HEK293 (cell line): Measurements from ENCODE around the gene GPN1.
"Not testable (repeated sequence)": the region's sequence is repeated elsewhere in the genome, so short reads cannot be mapped to it uniquely, and the experiment has no call there.

ENCODE experiments used
- CTCF ChIA-PET: fragments of 350-600 bp; formaldehyde crosslinking; extraction: SDS; loops from one replicate; lab custom pipeline; 2021; ENCODE audit warnings: antibody characterized with exemption; lab: Yijun Ruan, JAX
- POLR2A ChIA-PET: fragments of 300-600 bp; formaldehyde crosslinking; extraction: SDS; loops from one replicate; lab custom pipeline; 2020; ENCODE audit warnings: antibody characterized with exemption, inconsistent platforms; lab: Yijun Ruan, JAX
- H3K27ac ChIP-seq: fragments of 200-500 bp; sonication (Bioruptor generic); 2 replicates; pipeline ENCODE4 v1.5.1; 2014; ENCODE audit warnings: low read depth, low read length, control low read depth, inconsistent platforms; ENCODE audit errors: extremely low read depth
- H3K36me3 ChIP-seq, 2 experiments: fragments of 200-500 bp in 1 of 2; sonication (Bioruptor generic) in 1 of 2; 1 replicate in 1 of 2; 2 replicates in 1 of 2; pipeline ENCODE4 v1.5.1; 2014 to 2017; ENCODE audit warnings: inconsistent platforms in 2 of 2, low read length in 2 of 2; ENCODE audit not compliant: control insufficient read depth in 2 of 2, insufficient read depth in 1 of 2
- H3K4me1 ChIP-seq: fragments of 200-500 bp; sonication (Bioruptor generic); 2 replicates; pipeline ENCODE4 v1.5.1; 2014; ENCODE audit warnings: mild to moderate bottlenecking, low read length, inconsistent platforms; ENCODE audit not compliant: control insufficient read depth, insufficient read depth
- H3K4me3 ChIP-seq: 2 replicates; pipeline ENCODE4 v1.5.1; 2011; ENCODE audit warnings: low read depth, mild to moderate bottlenecking, control low read depth, low read length, moderate library complexity
- H3K9me3 ChIP-seq: fragments of 200-500 bp; sonication (Bioruptor generic); 2 replicates; pipeline ENCODE4 v1.5.1; 2014; ENCODE audit warnings: low read depth, low read length, inconsistent platforms; ENCODE audit not compliant: control insufficient read depth, insufficient read depth
- FEZF1 ChIP-seq: fragments of 450-650 bp; formaldehyde crosslinking; IDR thresholded peaks from 2 replicates; pipeline ENCODE4 v1.5.1; 2016; ENCODE audit warnings: missing biosample characterization, missing genetic modification characterization
- GLIS1 ChIP-seq: fragments of 450-650 bp; formaldehyde crosslinking; IDR thresholded peaks from 2 replicates; pipeline ENCODE4 v1.5.1; 2016; ENCODE audit warnings: missing biosample characterization, missing genetic modification characterization
- MEIS1 ChIP-seq: sonication (generic); formaldehyde crosslinking; IDR thresholded peaks from 2 replicates; pipeline ENCODE4 v1.8.1; 2022; ENCODE audit warnings: missing genetic modification reagents, mild to moderate bottlenecking, borderline replicate concordance
- PRDM1 ChIP-seq: fragments of 450-650 bp; formaldehyde crosslinking; IDR thresholded peaks from 2 replicates; pipeline ENCODE4; 2016; ENCODE audit warnings: missing biosample characterization, missing genetic modification characterization
- REPIN1 ChIP-seq: fragments of 450-650 bp; formaldehyde crosslinking; IDR thresholded peaks from 2 replicates; pipeline ENCODE4 v1.5.1; 2017; ENCODE audit warnings: missing biosample characterization, missing genetic modification characterization, low read depth
- ZBTB17 ChIP-seq: fragments of 450-650 bp; formaldehyde crosslinking; IDR thresholded peaks from 2 replicates; pipeline ENCODE4 v1.5.1; 2016; ENCODE audit warnings: missing biosample characterization, missing genetic modification characterization
- ZNF112 ChIP-seq: fragments of 450-650 bp; formaldehyde crosslinking; IDR thresholded peaks from 2 replicates; pipeline ENCODE4 v1.5.0; 2017; ENCODE audit warnings: missing biosample characterization, missing genetic modification characterization
- ZNF174 ChIP-seq: fragments of 450-650 bp; formaldehyde crosslinking; IDR thresholded peaks from 2 replicates; pipeline ENCODE4 v1.5.0; 2017; ENCODE audit warnings: missing biosample characterization, mild to moderate bottlenecking, missing genetic modification characterization
- ZNF19 ChIP-seq: fragments of 450-650 bp; formaldehyde crosslinking; IDR thresholded peaks from 2 replicates; pipeline ENCODE4; 2016; ENCODE audit warnings: missing biosample characterization, missing genetic modification characterization, low read depth
- ZNF366 ChIP-seq: fragments of 450-650 bp; formaldehyde crosslinking; conservative IDR thresholded peaks from 2 replicates; pipeline ENCODE4 v1.5.1; 2016; ENCODE audit warnings: missing biosample characterization, missing genetic modification characterization
- ZNF426 ChIP-seq: fragments of 450-650 bp; formaldehyde crosslinking; IDR thresholded peaks from 2 replicates; pipeline ENCODE4 v1.5.1; 2017; ENCODE audit warnings: missing biosample characterization, missing genetic modification characterization, mild to moderate bottlenecking, inconsistent platforms, moderate library complexity
- ZNF544 ChIP-seq: fragments of 450-650 bp; formaldehyde crosslinking; IDR thresholded peaks from 2 replicates; pipeline ENCODE4 v1.5.0; 2017; ENCODE audit warnings: missing biosample characterization, missing genetic modification characterization
- ZNF600 ChIP-seq: fragments of 450-650 bp; formaldehyde crosslinking; IDR thresholded peaks from 2 replicates; pipeline ENCODE4 v1.5.1; 2016; ENCODE audit warnings: missing biosample characterization, missing genetic modification characterization
- ZNF629 ChIP-seq: fragments of 450-650 bp; formaldehyde crosslinking; IDR thresholded peaks from 2 replicates; pipeline ENCODE4 v1.5.1; 2017; ENCODE audit warnings: missing biosample characterization, missing genetic modification characterization
- TF ChIP-seq, protein P1 (sequence below): fragments of 450-650 bp; formaldehyde crosslinking; IDR thresholded peaks from 2 replicates; pipeline ENCODE4 v1.5.1; 2017; ENCODE audit warnings: missing biosample characterization, missing genetic modification characterization
- TF ChIP-seq, protein P2 (sequence below): fragments of 450-650 bp; formaldehyde crosslinking; IDR thresholded peaks from 2 replicates; pipeline ENCODE4 v1.5.1; 2016; ENCODE audit warnings: missing biosample characterization, missing genetic modification characterization
- TF ChIP-seq, protein P3 (sequence below): fragments of 450-650 bp; formaldehyde crosslinking; IDR thresholded peaks from 2 replicates; pipeline ENCODE4 v1.5.1; 2016; ENCODE audit warnings: missing biosample characterization, missing genetic modification characterization
- TF ChIP-seq, protein P4 (sequence below): fragments of 450-650 bp; formaldehyde crosslinking; IDR thresholded peaks from 2 replicates; pipeline ENCODE4 v1.5.1; 2016; ENCODE audit warnings: missing biosample characterization, missing genetic modification characterization
- TF ChIP-seq, protein P5 (sequence below): fragments of 450-650 bp; formaldehyde crosslinking; optimal IDR thresholded peaks from 2 replicates; pipeline ENCODE3; 2016; ENCODE audit warnings: missing biosample characterization, mild to moderate bottlenecking, missing genetic modification characterization

GPN1 gene

DNA sequence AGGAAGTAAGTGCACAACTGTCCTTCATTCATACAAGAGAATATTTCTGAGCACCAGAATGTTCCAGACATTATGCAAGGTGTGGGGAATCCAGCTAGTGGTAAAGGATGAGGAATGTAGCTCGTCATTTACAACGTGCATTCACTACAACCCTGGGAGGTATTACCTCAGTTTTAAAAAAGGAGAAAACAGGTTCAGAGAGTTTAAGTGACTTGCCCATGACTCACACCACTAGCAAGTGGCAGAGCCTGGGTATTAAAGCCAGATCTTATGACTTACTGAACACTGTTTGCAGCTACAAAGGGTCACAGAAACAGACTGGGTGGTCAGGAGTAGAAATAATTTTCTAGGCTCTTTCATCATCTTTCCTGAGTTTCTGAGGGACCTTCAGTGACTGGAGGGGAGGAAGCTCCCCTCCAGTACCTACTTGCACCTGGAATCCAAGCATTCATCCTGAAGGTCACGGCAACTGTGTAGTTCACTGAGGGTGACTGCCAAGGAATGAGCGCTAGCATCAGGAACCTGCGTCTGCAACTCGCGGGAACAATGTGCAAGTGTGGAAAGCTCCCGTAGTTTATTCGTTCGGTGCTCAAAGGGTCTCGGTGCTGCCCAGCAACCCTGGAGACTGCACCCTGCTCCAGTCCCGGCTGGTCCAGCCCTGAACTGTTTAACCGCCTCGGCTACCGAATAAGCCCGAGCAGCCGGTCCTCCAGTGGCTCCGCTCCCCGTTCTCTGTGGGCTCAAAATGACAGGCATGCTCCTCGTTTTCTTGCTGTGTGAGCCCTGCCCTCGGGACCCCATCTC, 685 bp upstream of the GPN1 start:
- Histone ChIP-seq H3K4me3 (peak overlapping the region; percentile 55), H3K36me3 (peaks cover 34 to 38% of the 10 kb centered on the region in 2 experiments), H3K27ac (peak overlapping the region; percentile 25; the same call in 1 of the 2 replicates), H3K4me1 (0 out of 2 replicates have a peak, but pooled peaks cover 2% of the 10 kb centered on the region), H3K9me3 (no peaks in the 10 kb centered on the region)
- no peak for TF ChIP-seq ZNF426 (tag by site-specific recombination)
- TF ChIP-seq FEZF1: 0 out of 2 replicates have a peak, but pooled peaks have one; percentile 12
- TF ChIP-seq ZNF19 (tag by site-specific recombination): no peak
- TF ChIP-seq ZNF174 (tag by site-specific recombination): no peak
- peak; percentile 36; the same call in 1 of the 2 replicates for TF ChIP-seq ZNF366 (tag by site-specific recombination)
- peak; percentile 68 for TF ChIP-seq PRDM1 (tag by site-specific recombination)
- TF ChIP-seq, protein P1, sequence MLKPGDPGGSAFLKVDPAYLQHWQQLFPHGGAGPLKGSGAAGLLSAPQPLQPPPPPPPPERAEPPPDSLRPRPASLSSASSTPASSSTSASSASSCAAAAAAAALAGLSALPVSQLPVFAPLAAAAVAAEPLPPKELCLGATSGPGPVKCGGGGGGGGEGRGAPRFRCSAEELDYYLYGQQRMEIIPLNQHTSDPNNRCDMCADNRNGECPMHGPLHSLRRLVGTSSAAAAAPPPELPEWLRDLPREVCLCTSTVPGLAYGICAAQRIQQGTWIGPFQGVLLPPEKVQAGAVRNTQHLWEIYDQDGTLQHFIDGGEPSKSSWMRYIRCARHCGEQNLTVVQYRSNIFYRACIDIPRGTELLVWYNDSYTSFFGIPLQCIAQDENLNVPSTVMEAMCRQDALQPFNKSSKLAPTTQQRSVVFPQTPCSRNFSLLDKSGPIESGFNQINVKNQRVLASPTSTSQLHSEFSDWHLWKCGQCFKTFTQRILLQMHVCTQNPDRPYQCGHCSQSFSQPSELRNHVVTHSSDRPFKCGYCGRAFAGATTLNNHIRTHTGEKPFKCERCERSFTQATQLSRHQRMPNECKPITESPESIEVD (tag by site-specific recombination): 0 out of 2 replicates have a peak, but pooled peaks have one; percentile 6
- peak; percentile 47 for TF ChIP-seq ZNF600
- peak; percentile 48 for TF ChIP-seq ZNF629
- no peak for TF ChIP-seq REPIN1 (tag by site-specific recombination)
- TF ChIP-seq, protein P2, sequence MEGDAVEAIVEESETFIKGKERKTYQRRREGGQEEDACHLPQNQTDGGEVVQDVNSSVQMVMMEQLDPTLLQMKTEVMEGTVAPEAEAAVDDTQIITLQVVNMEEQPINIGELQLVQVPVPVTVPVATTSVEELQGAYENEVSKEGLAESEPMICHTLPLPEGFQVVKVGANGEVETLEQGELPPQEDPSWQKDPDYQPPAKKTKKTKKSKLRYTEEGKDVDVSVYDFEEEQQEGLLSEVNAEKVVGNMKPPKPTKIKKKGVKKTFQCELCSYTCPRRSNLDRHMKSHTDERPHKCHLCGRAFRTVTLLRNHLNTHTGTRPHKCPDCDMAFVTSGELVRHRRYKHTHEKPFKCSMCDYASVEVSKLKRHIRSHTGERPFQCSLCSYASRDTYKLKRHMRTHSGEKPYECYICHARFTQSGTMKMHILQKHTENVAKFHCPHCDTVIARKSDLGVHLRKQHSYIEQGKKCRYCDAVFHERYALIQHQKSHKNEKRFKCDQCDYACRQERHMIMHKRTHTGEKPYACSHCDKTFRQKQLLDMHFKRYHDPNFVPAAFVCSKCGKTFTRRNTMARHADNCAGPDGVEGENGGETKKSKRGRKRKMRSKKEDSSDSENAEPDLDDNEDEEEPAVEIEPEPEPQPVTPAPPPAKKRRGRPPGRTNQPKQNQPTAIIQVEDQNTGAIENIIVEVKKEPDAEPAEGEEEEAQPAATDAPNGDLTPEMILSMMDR (tag by site-specific recombination): no peak
- peak; percentile 71 for TF ChIP-seq GLIS1 (tag by site-specific recombination)
- ChIA-PET CTCF (interaction anchor here (0.6 to 0.7 kb wide), 3 partner anchors 54 to 1962 kb away, joined by 3 read pairs; partner anchors contain the start of gene NRBP1), POLR2A (interaction anchor here (1.0 to 3.6 kb wide), 7 partner anchors 27 to 577 kb away, joined by 3 to 19 read pairs (median 4); partner anchors contain the start of genes AGBL5, NRBP1, PPM1G and SLC4A1AP)

DNA sequence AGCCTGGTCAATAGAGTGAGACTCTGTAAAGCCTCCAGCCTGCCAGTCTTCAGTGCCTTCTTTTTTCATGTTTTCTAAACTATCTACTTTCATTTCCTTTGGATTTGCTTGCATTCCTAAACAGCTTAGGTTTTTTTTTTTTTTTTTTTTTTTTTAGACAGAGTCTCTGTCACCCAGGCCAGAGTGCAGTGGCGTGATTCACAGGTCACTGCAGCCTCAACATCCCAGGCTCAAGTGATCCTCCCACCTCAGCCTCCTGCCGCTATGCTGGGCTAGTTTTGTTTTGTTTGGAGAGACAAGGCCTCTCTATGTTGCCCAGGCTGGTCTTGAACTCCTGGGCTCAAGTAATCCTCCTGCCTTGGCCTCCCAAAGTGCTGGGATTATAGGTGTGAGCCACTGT, 1.4 kb downstream of the GPN1 start:
- peaks cover 38 to 46% of the 10 kb centered on the region in 2 experiments for H3K36me3 ChIP-seq
- not testable (repeated sequence) for H3K4me3 ChIP-seq
- CTCF ChIA-PET: interaction anchor here (0.6 to 1.0 kb wide), 4 partner anchors 21 to 568 kb away, joined by 3 read pairs; no protein-coding TSS in a partner anchor
- TF ChIP-seq, protein P3, sequence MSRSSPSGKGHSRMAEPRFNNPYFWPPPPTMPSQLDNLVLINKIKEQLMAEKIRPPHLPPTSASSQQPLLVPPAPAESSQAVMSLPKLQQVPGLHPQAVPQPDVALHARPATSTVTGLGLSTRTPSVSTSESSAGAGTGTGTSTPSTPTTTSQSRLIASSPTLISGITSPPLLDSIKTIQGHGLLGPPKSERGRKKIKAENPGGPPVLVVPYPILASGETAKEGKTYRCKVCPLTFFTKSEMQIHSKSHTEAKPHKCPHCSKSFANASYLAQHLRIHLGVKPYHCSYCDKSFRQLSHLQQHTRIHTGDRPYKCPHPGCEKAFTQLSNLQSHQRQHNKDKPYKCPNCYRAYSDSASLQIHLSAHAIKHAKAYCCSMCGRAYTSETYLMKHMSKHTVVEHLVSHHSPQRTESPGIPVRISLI (tag by site-specific recombination): peak; percentile 59; the same call in 1 of the 2 replicates
- TF ChIP-seq, all 188 proteins: peak for 1; not testable (repeated sequence) for 187
- POLR2A ChIA-PET: interaction anchor here (0.6 kb wide), 1 partner anchor 1264 kb away, joined by 4 read pairs; the partner anchor contains the start of gene WDR43
- not testable (repeated sequence) for H3K27ac ChIP-seq, H3K4me1 ChIP-seq, H3K9me3 ChIP-seq

DNA sequence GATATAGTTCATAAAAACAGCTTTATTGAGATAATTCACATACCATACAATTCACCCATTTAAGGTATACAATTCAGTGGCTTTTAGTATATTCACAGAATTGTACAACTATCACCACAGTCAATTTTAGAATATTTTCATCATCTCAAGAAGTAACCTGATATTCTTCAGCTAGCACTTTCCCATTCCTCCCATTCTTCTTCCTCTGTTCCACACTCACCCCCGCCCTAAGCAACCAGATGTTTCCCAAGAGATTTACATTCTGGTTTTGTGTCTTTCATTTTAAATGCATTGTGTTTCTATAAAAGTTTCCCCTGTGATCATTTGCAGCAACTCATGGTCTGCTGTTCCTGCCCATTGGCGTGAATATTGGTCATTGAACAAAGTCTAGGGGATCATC, 5.4 kb downstream of the GPN1 start:
- CTCF ChIA-PET: no interaction called here
- POLR2A ChIA-PET: interaction anchor here (0.8 kb wide), 1 partner anchor 206 kb away, joined by 3 read pairs; the partner anchor contains the start of gene NRBP1
- peaks cover 71 to 75% of the 10 kb centered on the region in 2 experiments for H3K36me3 ChIP-seq
- no peak overlapping the region for H3K4me3 ChIP-seq
- H3K9me3 ChIP-seq: no peaks in the 10 kb centered on the region
- H3K27ac ChIP-seq: no peak overlapping the region
- no peaks in the 10 kb centered on the region for H3K4me1 ChIP-seq
- TF ChIP-seq MEIS1 (CRISPR knock-in tag): no peak
- no peak for TF ChIP-seq ZNF544
- no peak for TF ChIP-seq ZBTB17
- TF ChIP-seq, protein P4, sequence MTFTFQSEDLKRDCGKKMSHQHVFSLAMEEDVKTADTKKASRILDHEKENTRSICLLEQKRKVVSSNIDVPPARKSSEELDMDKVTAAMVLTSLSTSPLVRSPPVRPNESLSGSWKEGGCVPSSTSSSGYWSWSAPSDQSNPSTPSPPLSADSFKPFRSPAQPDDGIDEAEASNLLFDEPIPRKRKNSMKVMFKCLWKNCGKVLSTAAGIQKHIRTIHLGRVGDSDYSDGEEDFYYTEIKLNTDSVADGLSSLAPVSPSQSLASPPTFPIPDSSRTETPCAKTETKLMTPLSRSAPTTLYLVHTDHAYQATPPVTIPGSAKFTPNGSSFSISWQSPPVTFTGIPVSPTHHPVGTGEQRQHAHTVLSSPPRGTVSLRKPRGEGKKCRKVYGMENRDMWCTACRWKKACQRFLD (tag by site-specific recombination): no peak
- no peak for TF ChIP-seq ZNF112
- TF ChIP-seq, protein P5, sequence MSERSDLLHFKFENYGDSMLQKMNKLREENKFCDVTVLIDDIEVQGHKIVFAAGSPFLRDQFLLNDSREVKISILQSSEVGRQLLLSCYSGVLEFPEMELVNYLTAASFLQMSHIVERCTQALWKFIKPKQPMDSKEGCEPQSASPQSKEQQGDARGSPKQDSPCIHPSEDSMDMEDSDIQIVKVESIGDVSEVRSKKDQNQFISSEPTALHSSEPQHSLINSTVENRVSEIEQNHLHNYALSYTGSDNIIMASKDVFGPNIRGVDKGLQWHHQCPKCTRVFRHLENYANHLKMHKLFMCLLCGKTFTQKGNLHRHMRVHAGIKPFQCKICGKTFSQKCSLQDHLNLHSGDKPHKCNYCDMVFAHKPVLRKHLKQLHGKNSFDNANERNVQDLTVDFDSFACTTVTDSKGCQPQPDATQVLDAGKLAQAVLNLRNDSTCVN: no peak
